Measurements from ENCODE around the gene SPACA9.

Gene SPACA9

GRCh38 chr9:132857616-132858342 is 20.9 kb upstream of the SPACA9 start:
- peak; percentile 9 for DNase-seq (ENCODE audit: low read depth)
- no peak overlapping the region for H3K4me3 ChIP-seq (ENCODE audit: low read depth, low read length)
- TF ChIP-seq MYC (IDR thresholded peaks at IDR 0.05; ENCODE audit: low read depth, low read length) (no peak), POLR2A (IDR thresholded peaks at IDR 0.05; ENCODE audit: extremely low read depth, insufficient read length) (no peak), CTCF (IDR thresholded peaks at IDR 0.05; ENCODE audit: low read depth, low read length) (no peak)
- TF ChIP-seq, protein P1, sequence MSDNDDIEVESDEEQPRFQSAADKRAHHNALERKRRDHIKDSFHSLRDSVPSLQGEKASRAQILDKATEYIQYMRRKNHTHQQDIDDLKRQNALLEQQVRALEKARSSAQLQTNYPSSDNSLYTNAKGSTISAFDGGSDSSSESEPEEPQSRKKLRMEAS (IDR thresholded peaks at IDR 0.05; ENCODE audit: low read depth, low read length), result no peak

GRCh38 chr9:132858751-132859150 is 19.9 kb upstream of the SPACA9 start:
- DNase-seq (ENCODE audit: low read depth), result no peak
- H3K4me3 ChIP-seq (ENCODE audit: low read depth, low read length), result no peak overlapping the region
- no peak for TF ChIP-seq POLR2A (IDR thresholded peaks at IDR 0.05; ENCODE audit: extremely low read depth, insufficient read length)
- no peak for TF ChIP-seq CTCF (IDR thresholded peaks at IDR 0.05; ENCODE audit: low read depth, low read length)
- TF ChIP-seq, protein P1 (IDR thresholded peaks at IDR 0.05; ENCODE audit: low read depth, low read length), result no peak
- TF ChIP-seq MYC (IDR thresholded peaks at IDR 0.05; ENCODE audit: low read depth, low read length), result no peak

DNA sequence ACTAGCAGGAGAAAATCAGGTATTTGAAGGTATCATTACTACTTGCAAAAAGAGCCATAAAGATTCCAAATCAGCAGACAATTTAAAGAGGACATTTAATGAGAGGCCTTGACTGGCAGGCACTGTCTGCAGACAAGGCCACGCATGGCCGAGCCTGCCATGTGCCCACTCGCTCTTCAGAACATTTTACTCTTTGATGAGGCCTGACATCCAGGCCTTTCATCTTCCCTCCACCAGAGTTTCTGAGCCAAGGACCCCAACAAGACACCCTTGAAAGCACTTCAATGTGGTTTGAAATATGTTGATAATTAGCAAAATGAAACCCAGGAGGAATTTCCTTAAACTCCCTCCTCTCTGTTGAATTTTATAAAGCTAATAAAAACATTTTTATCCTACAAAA is 17.0 kb upstream of the SPACA9 start:
- H3K4me3 ChIP-seq (ENCODE audit: low read depth, low read length), result no peak overlapping the region
- no peak for TF ChIP-seq MYC (IDR thresholded peaks at IDR 0.05; ENCODE audit: low read depth, low read length)
- TF ChIP-seq, protein P1 (IDR thresholded peaks at IDR 0.05; ENCODE audit: low read depth, low read length), result no peak
- TF ChIP-seq POLR2A (IDR thresholded peaks at IDR 0.05; ENCODE audit: extremely low read depth, insufficient read length), result no peak
- no peak for TF ChIP-seq CTCF (IDR thresholded peaks at IDR 0.05; ENCODE audit: low read depth, low read length)
- no peak for DNase-seq (ENCODE audit: low read depth)

GRCh38 chr9:132862533-132862932 is 16.2 kb upstream of the SPACA9 start:
- no peak for DNase-seq (ENCODE audit: low read depth)
- H3K4me3 ChIP-seq (ENCODE audit: low read depth, low read length), result no peak overlapping the region
- TF ChIP-seq, protein P1 (IDR thresholded peaks at IDR 0.05; ENCODE audit: low read depth, low read length), result no peak
- TF ChIP-seq POLR2A (IDR thresholded peaks at IDR 0.05; ENCODE audit: extremely low read depth, insufficient read length), result no peak
- TF ChIP-seq CTCF (IDR thresholded peaks at IDR 0.05; ENCODE audit: low read depth, low read length), result no peak
- no peak for TF ChIP-seq MYC (IDR thresholded peaks at IDR 0.05; ENCODE audit: low read depth, low read length)

DNA sequence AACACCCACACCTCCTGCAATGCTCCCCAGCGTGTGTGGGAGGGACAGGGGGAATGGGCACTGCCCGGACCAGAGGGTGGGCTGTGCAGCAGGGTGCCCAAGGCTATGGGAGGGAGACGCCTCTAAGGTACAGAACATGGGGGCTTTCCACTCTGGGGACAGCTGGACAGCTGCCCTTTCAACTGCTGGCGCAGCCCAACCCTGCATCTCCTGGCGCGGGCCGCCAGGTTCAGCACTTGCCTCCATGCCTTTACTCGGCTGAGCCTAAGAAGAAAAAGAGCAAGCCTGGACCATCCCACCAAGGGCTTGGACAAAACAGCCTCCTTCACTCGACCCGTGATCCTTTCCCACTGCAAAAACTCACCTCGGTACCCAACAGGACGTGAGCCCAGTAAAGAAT is 15.6 kb upstream of the SPACA9 start:
- TF ChIP-seq, protein P1 (IDR thresholded peaks at IDR 0.05; ENCODE audit: low read depth, low read length), result no peak
- TF ChIP-seq CTCF (IDR thresholded peaks at IDR 0.05; ENCODE audit: low read depth, low read length) (no peak), MYC (IDR thresholded peaks at IDR 0.05; ENCODE audit: low read depth, low read length) (no peak), POLR2A (IDR thresholded peaks at IDR 0.05; ENCODE audit: extremely low read depth, insufficient read length) (no peak)

More for the DNA sequence above, 15.6 kb upstream of the SPACA9 start:
- H3K4me3 ChIP-seq (ENCODE audit: low read depth, low read length), result no peak overlapping the region
- no peak for DNase-seq (ENCODE audit: low read depth)
